NB4 (cell line): Measurements from ENCODE around the gene SLC25A15.

Experiments used
- CTCF ChIP-seq: IDR thresholded peaks from one replicate; pipeline ENCODE4 v1.5.1; 2012; ENCODE audit warnings: low read depth, low read length
- MAX ChIP-seq: IDR thresholded peaks from 2 replicates; pipeline ENCODE4 v1.6.1; 2011; ENCODE audit warnings: low read depth, low read length
- MYC ChIP-seq: IDR thresholded peaks from 2 replicates; pipeline ENCODE4 v1.6.1; 2011; ENCODE audit warnings: low read depth, low read length
- POLR2A ChIP-seq: IDR thresholded peaks from 2 replicates; pipeline ENCODE4 v1.6.1; 2011; ENCODE audit warnings: mild to moderate bottlenecking; ENCODE audit not compliant: insufficient read length; ENCODE audit errors: extremely low read depth

GRCh38 chr13:40781717-40782116 lies 7.7 kb upstream of the SLC25A15 start:
- TF ChIP-seq CTCF (no peak), POLR2A (no peak), MAX (no peak), MYC (no peak)
